ENCODE measurements around the gene TADA2A.
A peak's percentile ranks its signal among the peaks of the same experiment; 100 is the strongest.
"Not testable (repeated sequence)": the region's sequence is repeated elsewhere in the genome, so short reads cannot be mapped to it uniquely, and the experiment has no call there.

TADA2A gene

DNA sequence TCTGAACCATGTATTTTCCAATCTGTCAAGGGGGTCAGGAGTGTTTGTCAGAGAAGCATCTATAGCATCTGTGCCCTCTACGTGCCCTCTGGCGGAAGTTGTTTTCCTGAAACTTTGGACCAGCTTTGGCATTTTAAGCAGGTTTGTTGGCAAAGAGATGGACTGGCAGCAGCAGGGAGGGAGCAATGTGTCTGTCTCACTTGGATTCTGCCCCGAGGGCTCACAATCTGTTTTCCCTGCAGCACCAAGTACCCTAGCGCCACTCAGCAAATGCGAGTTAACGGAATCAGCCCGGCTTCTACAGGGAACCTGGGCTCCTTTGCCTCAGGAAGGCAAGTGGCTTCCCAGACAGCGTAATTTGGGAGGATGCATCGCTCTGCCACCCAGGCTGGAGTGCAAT is 100.4 kb downstream of the TADA2A start:
- DNase-seq (ENCODE audit: low read depth), result no peak
- TF ChIP-seq, protein P1, sequence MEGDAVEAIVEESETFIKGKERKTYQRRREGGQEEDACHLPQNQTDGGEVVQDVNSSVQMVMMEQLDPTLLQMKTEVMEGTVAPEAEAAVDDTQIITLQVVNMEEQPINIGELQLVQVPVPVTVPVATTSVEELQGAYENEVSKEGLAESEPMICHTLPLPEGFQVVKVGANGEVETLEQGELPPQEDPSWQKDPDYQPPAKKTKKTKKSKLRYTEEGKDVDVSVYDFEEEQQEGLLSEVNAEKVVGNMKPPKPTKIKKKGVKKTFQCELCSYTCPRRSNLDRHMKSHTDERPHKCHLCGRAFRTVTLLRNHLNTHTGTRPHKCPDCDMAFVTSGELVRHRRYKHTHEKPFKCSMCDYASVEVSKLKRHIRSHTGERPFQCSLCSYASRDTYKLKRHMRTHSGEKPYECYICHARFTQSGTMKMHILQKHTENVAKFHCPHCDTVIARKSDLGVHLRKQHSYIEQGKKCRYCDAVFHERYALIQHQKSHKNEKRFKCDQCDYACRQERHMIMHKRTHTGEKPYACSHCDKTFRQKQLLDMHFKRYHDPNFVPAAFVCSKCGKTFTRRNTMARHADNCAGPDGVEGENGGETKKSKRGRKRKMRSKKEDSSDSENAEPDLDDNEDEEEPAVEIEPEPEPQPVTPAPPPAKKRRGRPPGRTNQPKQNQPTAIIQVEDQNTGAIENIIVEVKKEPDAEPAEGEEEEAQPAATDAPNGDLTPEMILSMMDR (conservative IDR thresholded peaks at IDR 0.05; ENCODE audit: low read depth, low read length), result no peak
- no peak overlapping the region for H3K4me3 ChIP-seq (ENCODE audit: low read length)

DNA sequence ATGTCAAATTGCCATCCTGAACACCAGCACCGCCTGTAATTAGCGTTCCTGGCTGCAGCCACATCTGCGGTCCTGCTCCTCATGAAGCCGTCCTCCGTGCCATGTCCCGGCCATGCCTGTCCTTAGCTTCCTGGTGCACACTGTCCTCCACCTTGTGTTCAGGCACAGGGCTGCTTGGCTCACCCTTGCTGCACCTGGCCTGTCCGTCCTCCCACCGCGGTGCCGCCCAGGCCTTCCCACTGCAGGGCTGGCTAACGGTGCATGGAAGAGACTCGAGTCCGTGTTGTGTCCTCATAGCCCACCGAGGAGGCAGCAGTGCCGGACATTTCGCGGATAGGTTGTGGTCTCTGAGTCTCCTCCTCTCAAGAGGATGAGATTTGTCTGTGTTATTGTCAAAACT is 103.4 kb downstream of the TADA2A start:
- no peak for DNase-seq (ENCODE audit: low read depth)
- TF ChIP-seq, protein P1 (conservative IDR thresholded peaks at IDR 0.05; ENCODE audit: low read depth, low read length), result no peak
- H3K4me3 ChIP-seq (ENCODE audit: low read length), result no peak overlapping the region

DNA sequence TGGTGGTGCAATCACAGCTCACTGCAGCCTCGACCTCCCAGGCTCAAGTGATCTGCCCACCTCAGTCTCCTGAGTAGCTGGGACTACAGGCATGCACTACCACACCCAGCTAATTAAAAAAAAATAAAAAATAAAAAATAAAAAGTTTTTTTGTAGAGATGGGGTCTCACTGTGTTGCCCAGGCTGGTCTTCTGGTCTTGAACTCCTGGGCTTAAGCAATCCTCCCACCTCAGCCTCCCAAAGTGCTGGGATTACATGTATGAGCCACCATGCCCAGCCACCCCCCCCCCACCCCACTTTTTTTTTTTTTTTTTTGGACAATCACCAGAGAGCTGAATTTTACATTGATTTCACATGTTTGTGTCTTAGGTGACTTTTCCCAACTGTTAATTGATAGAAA is 105.0 kb downstream of the TADA2A start:
- DNase-seq (ENCODE audit: low read depth); H3K4me3 ChIP-seq (ENCODE audit: low read length): not testable (repeated sequence)

DNA sequence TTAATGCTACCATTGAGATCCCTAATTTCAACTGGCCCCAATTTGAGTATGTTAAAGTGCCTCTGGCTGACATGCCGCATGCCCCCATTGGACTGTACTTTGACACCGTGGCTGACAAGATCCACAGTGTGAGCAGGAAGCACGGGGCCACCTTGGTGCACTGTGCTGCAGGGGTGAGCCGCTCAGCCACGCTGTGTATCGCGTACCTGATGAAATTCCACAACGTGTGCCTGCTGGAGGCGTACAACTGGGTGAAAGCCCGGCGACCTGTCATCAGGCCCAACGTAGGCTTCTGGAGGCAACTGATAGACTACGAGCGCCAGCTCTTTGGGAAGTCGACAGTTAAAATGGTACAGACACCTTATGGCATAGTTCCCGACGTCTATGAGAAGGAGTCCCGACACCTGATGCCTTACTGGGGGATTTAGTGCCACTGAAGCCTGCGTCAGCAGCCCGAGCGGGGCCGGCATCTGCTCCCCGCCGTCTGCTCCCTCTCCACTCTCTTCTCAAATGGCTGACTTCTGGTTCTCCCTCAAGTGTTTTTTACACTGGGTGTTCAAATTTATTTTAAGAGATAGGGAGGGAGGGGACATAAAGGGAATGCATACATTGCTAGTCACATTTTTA is 105.9 kb downstream of the TADA2A start:
- DNase-seq (ENCODE audit: low read depth), result no peak
- TF ChIP-seq, protein P1 (conservative IDR thresholded peaks at IDR 0.05; ENCODE audit: low read depth, low read length), result no peak

DNA sequence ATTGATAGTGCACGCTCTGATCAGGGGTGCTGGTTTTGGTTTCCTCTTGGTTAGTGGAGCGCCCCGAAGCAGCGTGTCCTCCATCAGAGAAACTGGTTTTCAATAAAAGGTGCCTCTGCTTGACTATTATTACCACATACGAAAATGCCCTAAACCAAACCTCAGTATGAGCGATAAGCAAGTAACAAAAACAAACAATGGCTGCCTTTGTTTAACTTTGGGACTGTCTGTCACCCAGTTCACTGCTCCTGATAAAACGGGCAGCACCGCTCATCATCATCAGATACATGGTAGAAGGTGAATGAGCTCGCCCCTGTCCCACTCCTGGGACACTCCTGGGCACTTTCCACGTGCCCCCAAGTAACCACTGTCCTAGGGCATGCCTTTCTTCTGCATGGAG is 107.0 kb downstream of the TADA2A start:
- TF ChIP-seq, protein P1 (conservative IDR thresholded peaks at IDR 0.05; ENCODE audit: low read depth, low read length), result no peak
- no peak overlapping the region for H3K4me3 ChIP-seq (ENCODE audit: low read length)

More for the DNA sequence above, 105.9 kb downstream of the TADA2A start:
- H3K4me3 ChIP-seq (ENCODE audit: low read length), result no peak overlapping the region

DNA sequence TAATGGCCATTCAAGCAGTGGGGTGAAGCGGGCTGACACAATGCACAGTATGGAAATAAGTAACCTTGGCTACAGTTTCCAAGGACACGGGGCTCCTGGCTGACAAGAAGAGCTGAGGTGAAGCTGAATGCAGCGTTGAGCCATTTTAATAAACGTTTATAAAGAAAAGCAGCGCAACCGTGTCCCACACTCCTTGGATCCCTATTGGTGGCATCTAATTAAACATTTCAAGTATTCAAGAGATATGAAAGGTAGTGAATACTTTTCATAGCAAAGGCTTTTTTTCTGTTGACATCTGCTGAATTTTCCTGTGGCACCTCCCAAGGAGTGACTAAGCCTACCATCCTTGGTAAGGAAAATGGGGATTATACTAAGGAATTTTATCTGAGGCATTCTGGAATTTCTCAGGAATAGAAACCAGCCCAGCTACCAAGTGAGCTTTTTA is 109.5 kb downstream of the TADA2A start:
- TF ChIP-seq, protein P1 (conservative IDR thresholded peaks at IDR 0.05; ENCODE audit: low read depth, low read length), result no peak
- no peak overlapping the region for H3K4me3 ChIP-seq (ENCODE audit: low read length)
- DNase-seq (ENCODE audit: low read depth), result peak; percentile 21

More for the DNA sequence above, 107.0 kb downstream of the TADA2A start:
- no peak for DNase-seq (ENCODE audit: low read depth)

DNA sequence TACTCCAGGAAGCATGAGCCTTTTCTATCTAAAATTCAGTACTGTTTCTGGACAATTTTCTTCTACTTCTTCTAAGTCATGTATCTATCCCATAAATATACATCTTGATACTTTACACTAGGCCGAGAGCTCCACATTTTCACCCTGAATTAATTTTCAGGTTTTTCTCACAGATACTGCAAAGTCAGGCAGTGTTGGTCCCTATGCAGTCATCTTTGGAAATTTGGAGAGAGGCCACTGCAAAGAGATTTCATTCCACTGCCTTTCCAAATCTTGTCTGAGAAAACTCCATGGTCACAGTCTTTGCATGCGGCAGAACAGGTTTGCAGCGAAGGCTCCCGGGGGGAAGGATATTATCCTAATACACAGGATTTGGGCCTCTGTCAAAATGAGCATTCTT is 111.2 kb downstream of the TADA2A start:
- TF ChIP-seq, protein P1 (conservative IDR thresholded peaks at IDR 0.05; ENCODE audit: low read depth, low read length), result no peak

More for the DNA sequence above, 111.2 kb downstream of the TADA2A start:
- no peak for DNase-seq (ENCODE audit: low read depth)
- no peak overlapping the region for H3K4me3 ChIP-seq (ENCODE audit: low read length)

Measured in retinal pigment epithelial cell (primary cell).